Lung microvascular endothelial cell (primary cell): ENCODE data around the gene GABRG3. TPM values are rescaled to one million over a fixed set of nuclear protein-coding genes. Genes with fewer than 3 reads are reported as not detected.

ENCODE experiments used
- DNase-seq, 2 donors: peaks; one replicate each; pipeline versions ENCODE4 v3.0.0 to v3.0.0-alpha.2; 2010; ENCODE audit warnings: low read depth in 2 of 2
- total RNA-seq: library from RNA; depleted of rRNA; stranded (reverse); fragments of >200 nt; gene quantifications from 2 replicates; pipeline ENCODE4 v1.2.1, GENCODE V29; 2014

The GABRG3 gene
- total RNA-seq, 1 donor from 2014 or later: not detected

DNA sequence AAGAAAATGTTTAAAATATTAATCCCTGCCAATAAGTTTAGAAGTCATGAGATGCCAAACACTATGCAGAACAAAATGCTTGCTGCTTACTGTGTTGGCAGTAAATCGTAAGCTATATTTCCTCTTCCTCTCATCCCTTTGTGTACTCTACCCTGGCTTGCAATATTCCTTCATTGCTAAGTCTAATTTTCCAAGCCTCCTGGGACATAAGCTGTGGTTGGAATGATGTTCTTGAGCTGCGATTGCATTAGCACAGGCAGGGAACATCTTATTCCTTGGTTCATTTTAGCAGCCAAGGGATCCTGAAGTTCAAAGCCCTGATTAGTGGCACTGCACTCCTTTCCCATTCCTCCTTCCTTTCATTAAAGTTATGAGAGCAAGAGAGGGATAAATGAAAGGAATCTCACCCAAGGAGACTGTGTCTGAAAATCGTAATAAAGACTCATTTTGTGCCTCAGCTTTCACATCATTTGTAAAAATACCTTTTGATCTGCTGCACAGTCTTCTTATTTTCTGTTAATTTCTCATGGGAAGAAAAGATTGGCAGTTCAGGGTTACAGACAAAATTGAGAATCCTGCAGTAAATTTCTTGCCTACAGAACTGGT, 592.9 kb downstream of the GABRG3 start:
- DNase-seq: no peak

DNA sequence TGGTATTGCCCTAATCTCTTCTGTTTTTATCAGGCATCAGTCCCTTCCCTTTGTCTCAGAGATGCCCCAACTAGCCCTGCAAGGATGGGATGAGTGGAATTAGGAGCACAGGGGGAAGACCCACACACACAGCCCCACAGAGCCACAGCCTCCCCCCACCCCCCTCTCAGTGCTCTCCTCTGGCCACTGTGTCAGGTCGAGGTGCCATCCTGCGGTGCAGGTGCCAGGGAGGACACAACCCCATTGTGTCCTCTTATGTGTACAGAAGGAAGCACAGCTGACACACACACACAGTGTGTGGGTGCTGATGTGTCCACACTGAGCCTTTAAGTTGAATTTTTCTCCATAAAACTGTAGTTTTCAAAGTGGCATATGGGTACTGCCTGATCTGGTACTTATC, 593.7 kb downstream of the GABRG3 start:
- no peak for DNase-seq

DNA sequence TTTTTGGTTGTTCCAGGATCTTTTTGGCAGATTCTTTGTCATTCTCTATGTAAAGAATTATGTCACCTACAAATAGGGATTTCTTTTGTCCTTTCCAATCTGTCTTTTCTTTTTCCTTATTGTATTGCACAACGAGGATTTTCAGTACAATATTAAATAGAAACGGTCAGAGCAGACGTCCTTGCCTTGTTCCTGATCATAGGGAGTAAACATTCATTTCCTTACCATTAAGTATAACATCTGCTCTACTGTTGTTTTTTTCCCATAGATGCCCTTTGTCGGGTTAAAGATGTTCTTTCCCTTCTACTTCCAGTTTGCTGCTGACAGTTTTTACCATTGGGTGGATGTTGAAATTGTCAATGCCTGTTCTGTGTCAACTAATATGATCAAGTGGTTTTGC, 599.8 kb downstream of the GABRG3 start:
- DNase-seq: no peak

DNA sequence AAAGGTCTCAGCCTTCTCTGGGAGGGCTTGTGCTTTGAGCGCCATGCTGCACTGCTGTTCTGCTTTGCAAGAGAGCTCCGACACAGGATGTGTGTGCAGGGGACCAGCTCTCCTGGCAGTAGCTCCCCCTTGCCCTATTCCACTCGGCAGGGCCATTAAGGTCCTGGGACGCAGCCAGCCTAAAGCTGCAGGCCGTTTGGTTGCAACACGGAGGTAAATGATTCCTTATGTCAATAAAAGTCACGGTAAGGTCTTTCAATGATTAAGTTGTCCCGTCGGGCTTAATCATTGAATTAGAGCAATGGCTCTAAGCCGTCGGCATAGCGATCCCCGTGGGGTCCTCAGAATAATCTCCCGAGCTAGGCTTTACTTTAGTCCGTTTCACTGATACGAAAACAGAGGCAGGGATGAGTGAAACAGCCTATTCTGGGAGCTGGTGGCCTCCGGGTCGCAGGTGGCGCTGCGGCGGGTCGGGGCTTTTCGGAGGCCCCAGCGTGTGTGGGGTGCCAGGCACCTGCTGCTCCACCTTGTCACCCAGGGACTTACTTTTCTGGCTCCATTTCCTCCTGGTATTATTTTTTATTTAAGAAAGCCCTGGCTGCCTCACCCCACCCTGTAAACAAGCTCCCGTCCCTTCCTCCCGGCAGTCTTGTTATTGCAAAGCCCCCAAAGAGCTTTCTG, 603.0 kb downstream of the GABRG3 start:
- no peak for DNase-seq

DNA sequence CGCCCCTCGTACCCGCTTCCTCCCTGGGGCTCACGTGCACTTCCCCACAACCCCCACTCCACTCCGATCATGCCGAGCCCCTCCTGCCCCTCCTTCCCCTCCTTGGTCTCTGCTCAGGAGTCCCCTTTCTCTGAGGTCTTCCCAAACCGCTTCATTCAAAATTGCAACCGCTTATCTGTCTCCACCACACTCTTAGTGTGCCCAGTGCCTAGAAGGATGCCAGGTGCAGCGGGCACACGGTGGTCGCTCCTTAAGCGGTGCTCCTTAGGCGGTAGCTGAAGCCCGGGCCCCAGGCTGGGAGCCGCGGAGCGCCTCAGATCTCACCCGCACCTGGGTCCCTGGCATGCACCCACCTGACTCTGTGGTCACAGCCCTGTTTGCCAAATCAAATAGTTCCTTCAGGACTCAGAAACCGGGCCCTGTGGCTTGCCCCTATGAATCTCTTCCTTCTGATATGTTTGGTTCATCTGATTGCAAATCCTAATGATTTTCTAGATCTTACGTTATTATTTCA, 603.6 kb downstream of the GABRG3 start:
- no peak for DNase-seq

DNA sequence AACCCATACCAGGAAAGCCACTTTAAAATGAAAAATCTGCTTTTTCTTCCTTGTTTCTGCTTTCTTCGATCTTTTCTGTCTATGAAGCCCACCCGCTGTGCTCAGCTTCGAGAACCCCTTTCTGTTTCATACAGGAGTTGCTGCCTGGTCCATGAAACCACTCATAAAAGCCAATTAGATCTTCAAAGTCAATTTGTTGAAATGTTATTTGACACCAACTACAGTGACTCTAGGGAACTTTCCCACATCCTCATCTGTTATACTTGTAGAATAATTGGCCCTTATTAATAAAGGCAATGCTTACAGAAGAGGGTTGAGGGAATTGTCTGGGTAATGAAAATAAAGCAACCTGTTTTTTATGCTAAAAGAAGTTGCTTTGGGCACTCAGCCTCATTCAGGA, 604.5 kb downstream of the GABRG3 start:
- DNase-seq: no peak

DNA sequence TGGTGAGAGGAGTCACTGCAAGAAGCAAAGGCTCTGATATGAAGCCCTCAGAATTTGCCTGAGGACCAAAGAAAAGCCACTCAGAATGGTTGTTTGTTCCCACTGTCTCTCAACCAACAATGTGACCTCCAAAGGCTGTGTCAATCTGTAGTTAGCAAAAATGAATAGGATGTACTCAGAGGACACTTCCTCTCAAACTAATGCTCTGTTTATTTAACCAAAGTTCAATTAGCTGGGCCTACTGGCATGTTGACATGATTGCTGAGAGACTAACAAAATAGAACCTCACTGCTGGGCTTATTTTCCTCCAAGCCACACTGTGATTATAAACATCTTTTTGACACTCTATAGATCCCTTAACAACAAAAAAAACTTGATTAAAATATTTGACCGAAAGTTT, 605.6 kb downstream of the GABRG3 start:
- no peak for DNase-seq

DNA sequence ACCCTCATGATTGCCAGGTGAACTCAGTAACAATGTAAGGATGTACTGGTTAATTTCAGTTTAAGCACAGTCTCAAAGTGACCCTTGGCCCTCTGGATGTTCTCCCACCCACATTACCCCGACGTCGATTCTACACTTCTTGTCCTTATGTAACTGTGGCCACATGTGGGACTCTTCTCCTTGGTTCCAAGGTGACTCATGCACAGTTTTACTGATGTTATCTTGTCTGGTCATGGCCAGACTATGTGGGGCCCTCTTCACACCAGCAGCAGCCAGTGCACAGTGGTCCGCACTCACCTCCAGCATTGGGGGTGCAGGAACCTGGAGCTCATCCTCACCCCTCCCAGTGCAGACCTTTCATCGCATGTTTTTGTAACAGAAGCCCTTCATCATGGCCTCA, 608.8 kb downstream of the GABRG3 start:
- DNase-seq: no peak

DNA sequence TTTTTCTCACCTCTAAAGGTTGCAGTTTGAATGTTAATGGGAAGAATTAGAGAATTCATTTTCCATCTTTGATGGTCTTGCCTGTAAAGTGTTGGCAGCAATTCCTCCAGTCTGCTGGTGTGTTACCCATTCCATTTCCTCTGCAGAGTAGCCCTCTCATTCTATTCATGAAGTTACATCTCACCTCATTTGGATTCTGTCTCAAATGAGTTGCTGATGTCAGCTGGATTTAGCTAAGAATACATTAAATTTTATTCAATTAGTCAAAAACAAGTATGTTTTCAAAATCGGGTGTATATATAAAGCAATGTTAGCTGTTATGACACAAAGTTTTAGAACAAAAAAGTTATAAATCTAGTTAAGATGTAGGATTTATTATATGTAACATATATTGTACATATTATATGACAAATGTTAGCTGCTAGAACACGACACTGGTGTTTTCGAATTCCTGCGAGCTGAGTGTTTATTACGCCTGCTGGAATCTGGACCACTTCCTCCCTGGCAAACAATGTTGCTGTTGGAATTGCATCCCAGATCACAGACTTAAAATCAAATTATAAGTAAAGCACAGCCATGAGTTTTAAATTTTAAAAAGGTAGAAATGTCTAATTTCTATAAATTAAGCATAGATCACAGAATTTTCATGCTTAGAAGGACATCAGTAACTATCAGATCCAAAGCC, 611.9 kb downstream of the GABRG3 start:
- no peak for DNase-seq

DNA sequence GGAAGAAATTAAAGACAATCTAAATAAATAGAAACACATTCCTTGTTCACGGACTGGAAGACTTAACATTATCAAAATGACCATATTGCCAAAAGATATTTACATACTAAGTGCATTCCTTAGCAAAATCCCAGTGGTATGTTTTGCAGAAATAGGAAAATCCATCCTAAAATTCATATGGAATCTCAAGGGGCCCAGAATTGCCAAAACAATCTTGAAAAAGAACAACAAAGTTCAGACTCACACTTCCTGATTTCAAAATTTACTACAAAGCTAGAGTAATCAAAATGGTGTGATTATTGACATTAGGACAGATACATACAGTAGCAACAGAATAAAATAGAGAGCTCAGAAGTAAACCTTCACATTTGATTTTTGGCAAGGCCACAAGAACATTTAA, 612.7 kb downstream of the GABRG3 start:
- DNase-seq: no peak

DNA sequence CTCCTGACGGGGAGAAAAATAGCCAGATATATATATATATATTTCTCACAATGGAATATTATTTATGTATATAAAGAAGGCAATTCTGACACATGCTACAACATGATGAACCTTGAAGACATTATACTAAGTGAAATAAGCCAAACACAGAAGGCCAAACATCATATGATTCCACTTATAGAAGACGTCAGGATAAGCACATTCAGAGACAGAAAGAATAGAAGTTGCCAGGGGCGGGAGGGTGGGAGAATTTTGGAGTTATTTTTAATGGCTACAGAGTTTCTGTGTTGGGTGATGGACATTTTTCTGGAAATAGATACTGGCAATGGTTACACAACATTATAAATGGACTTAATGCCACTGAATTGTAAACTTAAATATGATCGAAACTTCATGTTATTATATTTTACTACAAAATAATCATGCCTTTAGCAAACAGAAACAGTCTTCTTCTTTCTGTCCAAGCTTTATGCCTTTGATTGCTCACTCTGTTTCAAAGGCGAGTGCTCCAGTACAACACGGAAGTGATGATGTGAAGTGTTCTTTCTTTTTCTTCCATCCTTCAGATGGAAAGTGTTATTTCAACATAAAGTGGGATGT, 614.2 kb downstream of the GABRG3 start:
- no peak for DNase-seq

DNA sequence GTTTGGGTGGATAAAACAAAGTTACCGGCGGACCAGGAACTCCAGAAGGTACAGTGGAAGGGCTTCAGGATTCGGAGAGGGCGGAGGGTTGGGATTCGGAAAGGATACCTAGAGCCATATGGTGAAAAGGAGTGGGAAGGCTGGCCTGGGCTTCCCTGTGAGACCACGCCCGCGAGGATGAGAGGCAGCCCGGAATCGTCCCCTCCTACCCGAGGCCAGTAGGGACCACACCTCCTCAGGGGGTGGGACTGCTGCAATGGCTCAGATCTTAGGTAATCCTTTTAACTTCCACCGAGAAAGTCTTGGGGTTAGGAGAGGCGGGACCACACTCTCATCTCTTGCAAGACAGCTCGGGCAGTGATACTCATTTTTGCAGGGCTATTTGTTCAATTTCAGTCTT, 616.8 kb downstream of the GABRG3 start:
- no peak for DNase-seq

DNA sequence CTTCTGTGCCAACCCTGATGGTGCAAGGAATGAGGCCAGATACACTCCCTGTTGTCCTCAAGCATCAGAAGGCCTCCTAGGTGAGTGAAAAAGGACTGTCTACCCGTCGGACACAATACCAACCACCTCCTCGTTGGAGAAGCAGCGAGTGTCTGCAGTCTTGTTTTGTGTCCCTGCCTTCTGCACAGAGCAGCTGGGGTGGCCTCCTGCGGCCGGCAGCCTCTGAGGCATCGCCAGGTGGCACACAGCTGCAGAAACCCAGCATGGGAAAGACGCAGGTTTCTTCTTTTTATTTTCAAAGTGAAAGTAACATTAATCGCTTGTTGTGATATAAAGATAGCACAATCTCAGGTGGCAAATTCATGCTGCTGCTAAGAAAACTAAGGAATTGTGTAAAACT, 618.3 kb downstream of the GABRG3 start:
- DNase-seq: no peak

DNA sequence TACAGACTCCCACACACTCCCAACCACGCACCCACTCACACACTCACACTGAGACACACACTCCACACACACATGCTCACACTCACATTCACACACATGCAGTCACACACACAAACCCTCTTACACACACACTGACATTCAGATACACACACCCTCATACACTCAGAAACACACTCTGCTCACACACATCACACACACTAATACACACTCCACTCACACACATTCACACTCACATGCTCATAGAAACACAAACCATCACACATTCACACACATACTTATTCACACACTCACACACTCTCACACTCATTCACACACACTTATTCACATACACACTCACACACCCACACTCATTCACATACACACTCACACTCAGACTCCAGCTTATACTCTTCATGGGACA, 618.8 kb downstream of the GABRG3 start:
- no peak for DNase-seq

Other genes starting within 250 kb of the GABRG3 start
- 0.40 TPM in 1 of 2 replicates, not detected in the other for gene GABRB3, start 198.1 kb upstream of the GABRG3 start, total RNA-seq
- not detected in 2 replicates for gene GABRA5, start 104.1 kb upstream of the GABRG3 start, total RNA-seq